ENCODE measurements around the gene AMOTL2.

DNA sequence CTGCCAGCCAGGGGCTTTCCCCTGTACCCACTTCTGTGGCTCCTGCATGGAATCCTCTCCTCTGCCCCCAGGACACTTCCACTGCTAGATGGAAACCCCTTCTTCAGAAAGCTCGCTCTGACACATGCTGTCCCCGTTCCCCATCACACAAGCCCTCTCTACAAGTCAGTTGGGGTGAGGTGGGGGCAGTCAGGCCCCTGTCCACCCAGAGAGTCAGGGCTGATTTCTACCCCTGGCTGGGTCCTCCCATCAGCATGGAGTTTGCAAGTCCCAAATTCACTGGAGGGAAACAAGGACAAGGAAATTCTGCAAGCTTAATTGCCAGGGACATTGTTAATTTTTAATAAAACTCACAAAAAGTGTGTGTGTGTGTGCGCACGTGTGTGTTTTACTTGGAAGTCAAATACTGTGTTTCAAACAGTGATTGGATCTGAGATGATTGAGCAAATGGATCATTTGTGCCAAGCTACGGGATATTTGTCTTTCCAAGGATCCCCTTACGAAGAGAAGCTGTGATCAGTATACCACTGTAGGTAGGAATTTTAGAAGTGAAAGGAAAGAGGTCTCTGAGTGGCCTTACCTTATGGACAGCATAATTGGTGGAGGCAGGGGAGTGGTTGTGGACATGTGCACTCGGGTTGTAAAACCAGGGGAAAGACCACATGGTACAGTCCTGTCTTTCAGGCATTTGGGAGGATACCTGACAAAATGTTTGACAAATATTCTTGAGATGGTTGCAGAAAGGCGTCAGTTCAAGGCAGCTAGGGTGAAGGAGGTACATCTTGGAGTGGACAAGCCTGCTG is 1.5 kb upstream of the AMOTL2 start:
- no peak for TF ChIP-seq HMG20B (CRISPR knock-in tag; IDR thresholded peaks at IDR 0.05)
- no peak for TF ChIP-seq POLR2A (conservative IDR thresholded peaks at IDR 0.05)
- TF ChIP-seq PML (IDR thresholded peaks at IDR 0.05; ENCODE audit: low read length): no peak
- TF ChIP-seq, protein P1, sequence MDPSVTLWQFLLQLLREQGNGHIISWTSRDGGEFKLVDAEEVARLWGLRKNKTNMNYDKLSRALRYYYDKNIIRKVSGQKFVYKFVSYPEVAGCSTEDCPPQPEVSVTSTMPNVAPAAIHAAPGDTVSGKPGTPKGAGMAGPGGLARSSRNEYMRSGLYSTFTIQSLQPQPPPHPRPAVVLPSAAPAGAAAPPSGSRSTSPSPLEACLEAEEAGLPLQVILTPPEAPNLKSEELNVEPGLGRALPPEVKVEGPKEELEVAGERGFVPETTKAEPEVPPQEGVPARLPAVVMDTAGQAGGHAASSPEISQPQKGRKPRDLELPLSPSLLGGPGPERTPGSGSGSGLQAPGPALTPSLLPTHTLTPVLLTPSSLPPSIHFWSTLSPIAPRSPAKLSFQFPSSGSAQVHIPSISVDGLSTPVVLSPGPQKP (CRISPR knock-in tag; IDR thresholded peaks at IDR 0.05): no peak
- no peak for TF ChIP-seq ERF (CRISPR knock-in tag; IDR thresholded peaks at IDR 0.05)
- TF ChIP-seq PRDM10 (IDR thresholded peaks at IDR 0.05; ENCODE audit: partially characterized antibody): no peak
- no peak for TF ChIP-seq GATA2 (CRISPR knock-in tag; IDR thresholded peaks at IDR 0.05)
- no peak for TF ChIP-seq CTCF (IDR thresholded peaks at IDR 0.05 in 2 of 3, conservative IDR thresholded peaks at IDR 0.05 in 1 of 3; ENCODE audit: insufficient read depth in 2 of 3, low read depth in 1 of 3, low read length in 3 of 3)
- no peak for TF ChIP-seq PTRF (tag; IDR thresholded peaks at IDR 0.05)
- TF ChIP-seq MAFK (IDR thresholded peaks at IDR 0.05; ENCODE audit: low read length): no peak
- TF ChIP-seq CREB1 (IDR thresholded peaks at IDR 0.05): no peak
- TF ChIP-seq CREB1 (CRISPR knock-in tag; IDR thresholded peaks at IDR 0.05): no peak
- no peak for TF ChIP-seq DDX20 (tag; IDR thresholded peaks at IDR 0.05; ENCODE audit: low read depth)
- TF ChIP-seq ZNF274 (IDR thresholded peaks at IDR 0.05; ENCODE audit: borderline replicate concordance, low read depth, low read length): no peak
- TF ChIP-seq, protein P2, sequence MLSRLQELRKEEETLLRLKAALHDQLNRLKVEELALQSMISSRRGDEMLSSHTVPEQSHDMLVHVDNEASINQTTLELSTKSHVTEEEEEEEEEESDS (CRISPR knock-in tag; IDR thresholded peaks at IDR 0.05): no peak

Data from K562 (cell line).